GM18951 (cell line): ENCODE data around the gene ERCC5.

Experiments used
- POLR2A ChIP-seq: IDR thresholded peaks from 4 replicates; pipeline ENCODE4 v1.6.1; 2011; ENCODE audit warnings: mild to moderate bottlenecking; ENCODE audit not compliant: insufficient read length, insufficient read depth; ENCODE audit errors: extremely low read depth
- in situ Hi-C: fragments of 300-500 bp; cut with MboI; formaldehyde crosslinking; loops from one replicate; pipeline ENCODE4 v1.12.0; 2022; ENCODE audit warnings: low sequenced_read_pairs, mixed read lengths, inconsistent platforms; ENCODE audit not compliant: unreplicated experiment

Gene ERCC5

DNA sequence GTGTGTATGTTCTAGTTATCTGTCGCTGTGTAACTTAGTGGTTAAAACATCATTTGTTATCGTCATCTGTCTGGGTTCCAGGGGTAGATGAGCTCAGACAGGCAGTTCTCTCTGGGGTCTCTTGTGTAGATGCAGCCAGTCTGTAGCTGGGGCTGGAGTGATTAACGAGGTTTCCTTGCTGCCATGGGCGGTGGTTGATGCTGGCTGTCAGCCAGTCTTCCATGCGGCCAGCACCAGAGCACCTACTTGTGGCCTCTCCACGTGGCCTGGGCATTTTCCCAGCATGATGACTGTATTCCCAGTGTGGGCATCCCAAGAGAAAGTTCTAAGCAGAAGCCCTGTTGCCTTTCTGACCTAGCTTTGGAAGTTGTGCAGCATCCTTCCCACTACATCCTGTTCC lies 10.7 kb downstream of the ERCC5 start:
- in situ Hi-C loops = no loop called here
- no peak for TF ChIP-seq POLR2A

DNA sequence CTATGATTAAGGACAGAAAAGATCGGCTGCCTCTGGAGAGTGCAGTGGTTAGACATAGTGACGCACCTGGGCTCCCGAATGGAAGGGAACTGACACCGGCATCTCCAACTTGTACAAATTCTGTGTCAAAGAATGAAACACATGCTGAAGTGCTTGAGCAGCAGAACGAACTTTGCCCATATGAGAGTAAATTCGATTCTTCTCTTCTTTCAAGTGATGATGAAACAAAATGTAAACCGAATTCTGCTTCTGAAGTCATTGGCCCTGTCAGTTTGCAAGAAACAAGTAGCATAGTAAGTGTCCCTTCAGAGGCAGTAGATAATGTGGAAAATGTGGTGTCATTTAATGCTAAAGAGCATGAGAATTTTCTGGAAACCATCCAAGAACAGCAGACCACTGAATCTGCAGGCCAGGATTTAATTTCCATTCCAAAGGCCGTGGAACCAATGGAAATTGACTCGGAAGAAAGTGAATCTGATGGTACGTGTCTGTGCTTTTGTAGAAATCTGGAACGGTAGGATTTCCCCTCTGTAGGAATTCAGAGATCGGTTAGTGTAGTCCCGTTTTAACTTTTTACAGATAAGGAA lies 16.9 kb downstream of the ERCC5 start:
- no peak for TF ChIP-seq POLR2A
- in situ Hi-C loops = no loop called here

DNA sequence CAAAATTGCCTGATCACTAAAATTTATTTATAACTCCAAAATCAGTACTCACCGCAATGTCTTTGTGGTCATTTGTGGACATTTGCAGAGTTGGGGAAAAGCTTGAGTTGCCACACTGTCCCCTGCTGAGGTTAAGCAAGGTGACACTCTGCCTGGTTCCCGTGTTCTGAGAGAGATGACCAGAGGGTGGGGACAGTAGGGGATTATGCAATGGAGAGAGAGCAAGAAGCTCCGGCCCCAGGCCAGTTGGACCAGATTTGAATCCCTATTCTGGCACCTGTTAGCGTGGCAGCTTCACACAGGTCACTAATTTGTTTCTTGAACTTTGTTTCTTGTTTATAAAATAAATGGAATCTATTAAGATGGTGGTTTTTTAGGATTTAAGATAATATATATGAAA lies 17.8 kb downstream of the ERCC5 start:
- no peak for TF ChIP-seq POLR2A
- in situ Hi-C loops = no loop called here

- in situ Hi-C loops = no loop called here
- no peak for TF ChIP-seq POLR2A
Observed at GRCh38 chr13:102868366-102868936, 22.6 kb downstream of the ERCC5 start.

DNA sequence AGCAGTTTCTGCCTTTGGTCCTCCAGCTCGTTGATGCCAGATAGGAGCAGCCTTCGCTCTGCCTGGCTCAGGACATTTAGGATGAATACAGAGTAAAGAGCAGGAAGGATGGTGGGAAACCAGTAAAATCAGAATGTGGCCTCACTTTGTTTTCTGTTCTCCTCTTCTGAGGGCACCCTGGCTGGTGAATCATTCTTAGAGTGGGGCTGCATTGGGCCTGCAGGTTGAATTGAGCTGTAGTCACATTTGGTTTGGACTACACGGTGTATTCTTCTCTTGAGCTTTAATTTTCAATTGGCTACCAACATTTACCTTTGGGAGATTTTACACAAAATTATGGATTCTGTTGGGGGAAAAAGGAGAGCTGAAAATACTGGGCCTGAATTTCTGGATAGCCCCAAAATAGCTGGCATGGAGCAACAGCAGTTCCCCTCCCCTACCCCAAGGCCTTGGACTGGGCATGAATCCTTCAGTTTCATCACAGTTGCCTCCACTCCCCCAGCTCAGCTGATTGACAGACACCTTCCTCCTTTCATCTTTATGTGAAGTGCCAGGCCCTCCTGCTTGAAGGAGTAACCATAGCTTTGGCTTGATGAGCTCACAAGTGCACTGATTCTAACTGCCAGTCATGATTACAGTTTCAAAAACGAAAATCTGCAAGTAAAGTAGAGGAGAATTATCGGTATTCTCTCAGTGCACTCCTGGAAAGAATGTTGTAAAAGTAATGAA lies 24.3 kb downstream of the ERCC5 start:
- in situ Hi-C loops = no loop called here
- no peak for TF ChIP-seq POLR2A

- in situ Hi-C loops = no loop called here
- no peak for TF ChIP-seq POLR2A
Observed at GRCh38 chr13:102870677-102871415, 25.0 kb downstream of the ERCC5 start.

- in situ Hi-C loops = no loop called here
- no peak for TF ChIP-seq POLR2A
Observed at GRCh38 chr13:102872131-102872530, 26.3 kb downstream of the ERCC5 start.

DNA sequence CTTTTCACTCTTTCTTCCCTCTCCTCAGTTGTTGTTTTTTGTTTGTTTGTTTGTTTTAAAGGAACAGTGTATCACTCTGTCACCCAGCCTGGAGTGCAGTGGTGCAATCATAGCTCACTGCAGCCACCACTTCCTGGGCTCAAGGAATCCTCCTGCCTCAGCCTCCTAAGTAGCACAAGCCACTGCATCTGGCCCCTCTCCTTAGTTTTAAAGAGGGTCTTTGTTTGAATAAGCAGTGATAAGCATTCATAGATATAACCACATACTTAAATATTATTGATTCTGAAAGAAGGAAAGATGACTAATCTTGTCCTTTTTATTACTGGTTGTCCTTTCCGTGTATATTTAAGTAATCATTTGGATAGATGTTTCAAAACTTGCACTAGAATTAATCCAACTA lies 26.7 kb downstream of the ERCC5 start:
- no peak for TF ChIP-seq POLR2A
- in situ Hi-C loops = no loop called here

GRCh38 chr13:102873653-102874052 lies 27.8 kb downstream of the ERCC5 start:
- no peak for TF ChIP-seq POLR2A

GRCh38 chr13:102875256-102875655 lies 29.4 kb downstream of the ERCC5 start:
- in situ Hi-C loops = no loop called here
- no peak for TF ChIP-seq POLR2A

More at GRCh38 chr13:102873653-102874052, 27.8 kb downstream of the ERCC5 start:
- in situ Hi-C loops = no loop called here

- no peak for TF ChIP-seq POLR2A
- in situ Hi-C loops = no loop called here
Observed at GRCh38 chr13:102877303-102877702, 31.5 kb downstream of the ERCC5 start.

DNA sequence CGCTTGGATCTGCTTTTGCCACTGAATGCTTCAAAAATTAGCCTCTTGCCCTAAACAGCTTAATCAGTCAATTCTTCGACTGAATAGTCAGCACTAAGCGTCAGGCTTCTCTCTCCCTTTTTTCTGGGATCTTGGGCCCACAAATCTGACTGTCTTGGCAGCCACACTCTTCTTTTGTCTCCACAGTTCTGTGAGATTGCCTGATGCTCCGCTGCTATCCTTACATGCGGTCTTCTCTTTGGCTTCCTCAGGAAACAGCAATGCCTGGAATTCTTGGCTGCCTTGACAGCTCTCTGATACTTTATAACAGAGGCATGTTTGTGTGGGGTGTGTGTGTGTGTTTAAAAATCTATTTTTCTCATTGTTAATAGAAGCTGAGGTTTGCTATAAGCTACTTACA lies 32.6 kb downstream of the ERCC5 start:
- TF ChIP-seq POLR2A = no peak
- in situ Hi-C loops = no loop called here

- in situ Hi-C loops = no loop called here
- TF ChIP-seq POLR2A = no peak
Observed at GRCh38 chr13:102879793-102880499, 34.1 kb downstream of the ERCC5 start.
